GM19372 (cell line): ENCODE results near the gene EFCAB8.
"Not testable (repeated sequence)": the region's sequence is repeated elsewhere in the genome, so short reads cannot be mapped to it uniquely, and the experiment has no call there.

ENCODE experiments used
- ATAC-seq: cut with Tn5 transposase; IDR thresholded peaks from one replicate; pipeline ENCODE4 v1.9.1; 2021; ENCODE audit warnings: mild to moderate bottlenecking, low read depth, moderate library complexity; ENCODE audit not compliant: unreplicated experiment

Gene EFCAB8

DNA sequence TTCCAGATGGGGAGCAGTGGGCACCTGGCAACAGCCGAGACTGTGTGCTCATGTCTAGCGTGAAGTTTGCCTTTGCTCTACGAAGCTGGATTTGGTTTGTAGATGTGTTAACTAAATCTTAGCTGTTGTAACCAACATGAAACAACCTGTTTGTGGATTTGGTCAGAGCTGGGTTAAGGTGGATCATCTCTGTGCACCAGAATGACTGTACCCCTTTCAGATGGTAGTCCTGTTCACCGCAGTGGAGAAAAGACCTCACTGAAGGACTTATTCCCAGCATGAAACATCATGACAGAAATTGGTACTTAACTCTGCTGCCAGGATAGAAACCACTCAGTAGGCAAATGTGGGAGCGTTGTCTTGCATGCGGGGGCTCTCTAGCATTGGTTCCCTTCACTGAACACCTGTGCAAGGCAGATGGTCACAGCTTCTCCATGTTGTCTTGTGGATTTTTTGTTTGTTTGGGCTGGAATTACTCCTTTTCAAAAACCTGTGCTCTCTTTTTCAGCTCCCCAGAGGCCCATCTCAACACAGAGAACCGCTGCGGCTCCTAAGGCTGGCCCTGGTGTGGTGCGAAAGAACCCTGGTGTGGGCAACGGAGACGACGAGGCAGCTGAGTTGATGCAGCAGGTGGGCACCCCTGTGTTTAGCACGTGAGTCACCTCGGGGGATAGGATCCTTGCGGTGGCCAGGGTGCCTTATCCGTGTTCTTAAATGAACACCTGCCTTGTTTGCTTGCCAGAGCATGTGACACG lies 19.3 kb upstream of the EFCAB8 start:
- no peak for ATAC-seq

DNA sequence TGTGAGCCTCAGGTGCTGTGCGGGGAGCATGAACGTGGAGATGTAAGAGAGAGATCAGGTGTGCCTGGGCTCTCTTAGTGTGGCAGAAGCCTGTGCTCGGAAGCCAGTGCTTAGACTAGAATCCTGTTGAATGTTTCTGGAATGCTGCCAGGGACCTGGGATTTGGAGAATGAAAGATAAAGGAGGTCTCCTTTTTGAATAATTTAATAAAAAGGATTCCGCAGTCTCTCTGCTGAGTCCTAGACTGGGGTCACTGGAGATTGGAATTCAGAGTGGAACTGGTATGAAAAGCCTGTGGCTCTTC lies 18.8 kb upstream of the EFCAB8 start:
- ATAC-seq = no peak

DNA sequence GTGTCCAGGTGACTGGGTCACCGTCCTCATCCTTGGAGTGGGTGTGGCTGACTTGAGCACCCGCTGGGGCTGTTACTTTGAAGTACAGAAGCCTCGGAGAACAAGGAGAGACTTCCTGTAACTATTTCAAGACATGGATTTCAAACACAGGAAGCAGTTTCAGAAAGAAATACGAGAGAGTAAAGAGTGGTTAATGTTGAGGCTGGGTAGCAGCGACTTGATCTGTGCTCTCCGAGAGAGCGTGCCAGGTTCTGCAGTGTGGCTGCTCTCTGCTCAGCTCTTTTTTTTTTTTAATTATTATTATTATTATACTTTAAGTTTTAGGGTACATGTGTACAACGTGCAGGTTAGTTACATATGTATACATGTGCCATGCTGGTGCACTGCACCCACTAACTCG lies 17.5 kb upstream of the EFCAB8 start:
- no peak for ATAC-seq

DNA sequence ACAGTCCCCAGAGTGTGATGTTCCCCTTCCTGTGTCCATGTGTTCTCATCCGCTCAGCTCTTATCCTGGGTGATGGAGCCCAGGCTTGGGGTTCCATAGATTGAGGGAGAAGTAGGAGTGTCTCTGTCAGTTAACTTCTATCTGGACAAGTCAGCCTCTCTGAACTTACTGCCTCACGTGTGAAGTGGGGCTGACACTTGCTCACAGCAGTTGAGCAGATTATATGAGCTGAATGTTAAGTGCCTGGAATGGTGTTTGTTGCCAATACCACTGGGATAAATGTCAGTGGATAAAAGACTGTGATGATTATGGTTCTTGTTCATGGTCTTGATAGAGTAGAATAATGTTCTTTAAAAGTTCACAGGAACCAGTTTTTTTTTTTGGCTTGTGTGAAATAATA lies 17.1 kb upstream of the EFCAB8 start:
- ATAC-seq = no peak

- no peak for ATAC-seq
Measured at GRCh38 chr20:32842688-32843524, 15.8 kb upstream of the EFCAB8 start.

DNA sequence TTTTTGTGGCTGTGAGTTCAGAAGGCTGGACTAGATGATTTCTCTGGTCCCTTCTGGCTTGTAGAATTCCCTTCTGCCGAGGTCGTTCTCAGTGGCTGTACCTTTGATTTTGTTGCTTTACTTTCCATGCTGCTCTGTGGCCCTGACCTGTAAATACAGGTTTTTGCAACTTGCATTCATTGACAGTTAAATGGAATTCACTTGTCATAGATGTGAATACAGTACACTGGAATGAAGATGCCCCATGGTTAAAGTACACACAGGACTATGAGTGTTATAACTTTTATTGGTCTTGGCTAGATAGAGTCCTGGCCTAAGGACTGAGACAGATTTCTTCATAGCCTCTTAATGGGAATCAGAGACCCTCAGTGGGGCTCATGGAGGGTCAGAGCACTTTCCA lies 12.9 kb upstream of the EFCAB8 start:
- ATAC-seq = no peak

GRCh38 chr20:32846852-32847251 lies 11.9 kb upstream of the EFCAB8 start:
- no peak for ATAC-seq

- ATAC-seq = no peak
Measured at GRCh38 chr20:32847964-32848363, 10.8 kb upstream of the EFCAB8 start.

- ATAC-seq = no peak
Measured at GRCh38 chr20:32848846-32849245, 9.9 kb upstream of the EFCAB8 start.

- ATAC-seq = no peak
Measured at GRCh38 chr20:32849577-32849976, 9.1 kb upstream of the EFCAB8 start.

DNA sequence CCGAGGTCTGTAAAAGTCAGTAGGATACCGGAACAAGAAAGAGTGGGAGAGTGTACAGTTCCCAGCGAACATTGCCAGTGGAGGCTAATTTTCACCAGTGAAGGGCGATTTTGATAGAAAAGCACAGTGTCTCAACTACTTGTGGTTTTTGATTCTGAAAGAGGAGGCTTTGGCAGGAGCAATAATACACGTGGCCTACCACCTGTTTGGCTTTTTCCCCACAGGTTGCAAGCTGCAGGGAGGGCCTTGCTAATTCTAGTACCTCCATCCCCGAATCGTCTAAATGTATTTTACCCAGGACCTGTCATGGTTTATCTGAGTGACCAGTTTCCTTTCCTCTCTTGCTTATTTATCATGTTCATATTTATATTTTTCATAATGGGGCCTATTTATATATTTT lies 3.3 kb upstream of the EFCAB8 start:
- no peak for ATAC-seq

DNA sequence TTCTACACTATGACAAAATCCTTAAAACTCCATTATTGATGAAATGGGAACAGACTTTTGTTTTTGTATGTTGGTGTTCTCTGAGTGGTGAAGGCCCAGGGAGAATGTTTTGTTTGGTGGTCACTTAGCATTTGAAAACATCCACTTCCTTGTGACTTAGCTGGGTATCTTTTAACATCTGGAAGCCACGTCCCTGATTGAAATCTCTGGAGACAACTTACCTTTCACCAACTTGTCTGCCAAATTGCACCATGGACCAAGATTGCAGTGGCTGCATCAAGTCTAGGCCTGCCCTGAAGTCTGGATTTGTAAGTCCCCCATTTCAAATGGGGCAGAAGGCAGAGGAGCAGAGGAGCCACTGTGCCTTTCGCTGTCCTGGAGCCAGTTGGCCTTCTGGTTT lies 534 bp upstream of the EFCAB8 start:
- no peak for ATAC-seq

DNA sequence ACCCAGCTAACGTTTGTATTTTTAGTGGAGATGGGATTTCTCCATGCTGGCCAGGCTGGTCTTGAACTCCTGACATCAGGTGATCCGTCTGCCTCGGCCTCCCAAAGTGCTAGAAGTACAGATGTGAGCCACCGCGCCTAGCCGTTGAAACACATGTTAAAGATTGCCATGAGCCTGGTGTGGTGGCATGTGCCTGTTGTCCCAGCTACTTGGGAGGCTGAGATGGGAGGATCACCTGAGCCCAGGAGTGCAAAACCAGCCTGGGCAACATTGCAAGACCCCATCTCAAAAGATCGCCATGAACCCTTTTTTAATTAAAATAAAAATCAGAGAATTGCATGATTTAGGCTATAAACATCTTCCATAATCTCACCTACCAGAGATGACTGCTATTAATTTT lies 2.7 kb downstream of the EFCAB8 start:
- no peak for ATAC-seq

- ATAC-seq = no peak
Measured at GRCh38 chr20:32869562-32869961, 10.8 kb downstream of the EFCAB8 start.

- ATAC-seq = not testable (repeated sequence)
Measured at GRCh38 chr20:32870526-32870925, 11.8 kb downstream of the EFCAB8 start.

GRCh38 chr20:32870985-32871384 lies 12.3 kb downstream of the EFCAB8 start:
- no peak for ATAC-seq

DNA sequence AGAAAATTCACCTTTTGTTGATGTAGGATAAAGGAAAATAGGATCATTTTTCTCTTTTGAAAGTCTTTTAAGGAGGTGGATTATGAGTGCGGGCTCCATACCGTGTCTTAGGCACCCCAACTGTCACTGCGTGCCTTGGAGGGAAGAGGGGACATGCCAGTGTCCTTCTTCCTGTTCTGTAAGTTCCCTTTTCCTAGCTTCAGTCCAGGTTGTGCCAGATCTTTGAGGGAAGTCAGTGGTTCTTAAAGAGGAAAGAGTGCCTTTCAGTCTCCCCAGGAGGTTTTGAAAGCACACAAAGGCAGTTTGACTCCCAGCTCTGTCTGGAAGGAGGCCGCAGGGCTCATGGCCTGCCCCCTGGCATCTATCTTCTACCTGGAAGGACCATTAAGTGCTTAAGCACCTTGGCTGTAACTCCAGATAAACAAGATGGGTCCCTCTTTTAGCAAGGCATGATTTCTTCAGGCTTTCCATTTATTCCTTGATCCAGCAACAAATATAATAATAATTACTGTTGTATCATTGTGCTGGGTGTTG lies 13.0 kb downstream of the EFCAB8 start:
- ATAC-seq = no peak

DNA sequence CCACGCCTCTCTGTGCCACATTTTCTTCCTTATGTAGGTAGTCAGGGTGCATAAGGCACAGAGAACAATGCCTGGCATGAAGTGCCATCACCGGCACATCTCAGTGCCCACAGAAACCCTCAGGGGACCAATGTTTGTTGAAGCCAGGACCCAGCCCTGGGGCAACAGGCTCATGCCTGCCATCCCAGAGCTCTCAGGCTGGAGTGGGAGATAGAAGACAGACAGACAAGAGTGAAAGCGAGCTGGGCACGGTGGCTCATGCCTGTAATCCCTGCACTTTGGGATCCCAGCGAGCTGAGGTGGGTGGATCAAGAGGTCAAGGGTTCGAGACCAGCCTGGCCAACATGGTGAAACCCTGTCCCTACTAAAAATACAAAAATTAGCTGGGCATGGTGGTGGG lies 13.5 kb downstream of the EFCAB8 start:
- no peak for ATAC-seq

GRCh38 chr20:32875673-32876072 lies 16.9 kb downstream of the EFCAB8 start:
- ATAC-seq = no peak

GRCh38 chr20:32877507-32877906 lies 18.8 kb downstream of the EFCAB8 start:
- no peak for ATAC-seq

DNA sequence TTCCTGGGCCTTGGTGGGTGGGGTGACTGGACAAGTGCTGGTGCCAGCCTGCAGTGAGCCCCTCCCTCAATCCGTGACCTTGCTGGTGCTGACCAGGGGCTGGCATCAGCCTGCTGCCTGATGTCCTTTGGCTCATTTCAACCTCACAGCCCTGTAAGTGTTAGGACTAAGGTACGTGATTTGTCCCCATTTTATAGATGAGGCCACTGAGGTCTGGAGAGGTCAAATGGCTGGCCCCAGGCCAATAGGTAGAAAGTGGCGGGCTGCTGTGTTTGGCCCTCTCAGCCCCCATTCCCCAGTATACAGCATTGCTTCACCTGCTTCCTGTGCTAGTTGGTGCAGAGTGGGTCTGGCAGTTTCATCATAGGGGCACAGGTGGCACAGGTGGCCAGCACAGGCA lies 20.1 kb downstream of the EFCAB8 start:
- no peak for ATAC-seq

GRCh38 chr20:32879538-32879937 lies 20.8 kb downstream of the EFCAB8 start:
- ATAC-seq = no peak
